ENCODE results near the gene TSNAX.

GRCh38 chr1:231575472-231575871 is 47.0 kb downstream of the TSNAX start:
- no peak for TF ChIP-seq POLR2A (IDR thresholded peaks at IDR 0.05)
- TF ChIP-seq, protein P1, sequence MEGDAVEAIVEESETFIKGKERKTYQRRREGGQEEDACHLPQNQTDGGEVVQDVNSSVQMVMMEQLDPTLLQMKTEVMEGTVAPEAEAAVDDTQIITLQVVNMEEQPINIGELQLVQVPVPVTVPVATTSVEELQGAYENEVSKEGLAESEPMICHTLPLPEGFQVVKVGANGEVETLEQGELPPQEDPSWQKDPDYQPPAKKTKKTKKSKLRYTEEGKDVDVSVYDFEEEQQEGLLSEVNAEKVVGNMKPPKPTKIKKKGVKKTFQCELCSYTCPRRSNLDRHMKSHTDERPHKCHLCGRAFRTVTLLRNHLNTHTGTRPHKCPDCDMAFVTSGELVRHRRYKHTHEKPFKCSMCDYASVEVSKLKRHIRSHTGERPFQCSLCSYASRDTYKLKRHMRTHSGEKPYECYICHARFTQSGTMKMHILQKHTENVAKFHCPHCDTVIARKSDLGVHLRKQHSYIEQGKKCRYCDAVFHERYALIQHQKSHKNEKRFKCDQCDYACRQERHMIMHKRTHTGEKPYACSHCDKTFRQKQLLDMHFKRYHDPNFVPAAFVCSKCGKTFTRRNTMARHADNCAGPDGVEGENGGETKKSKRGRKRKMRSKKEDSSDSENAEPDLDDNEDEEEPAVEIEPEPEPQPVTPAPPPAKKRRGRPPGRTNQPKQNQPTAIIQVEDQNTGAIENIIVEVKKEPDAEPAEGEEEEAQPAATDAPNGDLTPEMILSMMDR (IDR thresholded peaks at IDR 0.05): no peak
- TF ChIP-seq POLR2AphosphoS5 (IDR thresholded peaks at IDR 0.05): no peak
